Heart right ventricle (tissue), 16 donors: ENCODE results near the gene EFCC1. TPM values are rescaled to one million over a fixed set of nuclear protein-coding genes. Genes with fewer than 3 reads are reported as not detected.
A peak's percentile ranks its signal among the peaks of the same experiment; 100 is the strongest.

Experiments
- ATAC-seq, 8 donors: fragments of 200-7000 bp; cut with Tn5 transposase; one replicate each; pipeline ENCODE4 v1.9.1; 2020; ENCODE audit warnings: mild to moderate bottlenecking in 8 of 8, moderate library complexity in 8 of 8, moderate number of reproducible peaks in 1 of 8
- DNase-seq, 2 donors: peaks; one replicate each; pipeline ENCODE4 v3.0.0-alpha.2; 2020
- H3K27ac ChIP-seq, 10 donors: fragments of 200-600 bp; sonication (generic) in 2 of 10; one replicate each; pipeline versions ENCODE4 v1.5.0 to v1.8.0; 2020 to 2022; ENCODE audit warnings: mild to moderate bottlenecking in 3 of 10
- H3K27me3 ChIP-seq, 7 donors: fragments of 200-600 bp; one replicate each; pipeline ENCODE4 v1.8.0; 2021 to 2022; ENCODE audit warnings: mild to moderate bottlenecking in 2 of 7
- H3K36me3 ChIP-seq, 9 donors: fragments of 200-600 bp; sonication (generic) in 1 of 9; one replicate each; pipeline versions ENCODE4 v1.5.0 to v1.8.0; 2020 to 2022; ENCODE audit warnings: mild to moderate bottlenecking in 2 of 9
- H3K4me1 ChIP-seq, 9 donors: fragments of 200-600 bp; sonication (generic) in 1 of 9; one replicate each; pipeline versions ENCODE4 v1.5.0 to v1.8.0; 2020 to 2022; ENCODE audit warnings: mild to moderate bottlenecking in 4 of 9
- H3K4me3 ChIP-seq, 10 donors: fragments of 200-600 bp; sonication (generic) in 2 of 10; one replicate each; pipeline versions ENCODE4 v1.5.0 to v1.8.0; 2020 to 2022; ENCODE audit warnings: mild to moderate bottlenecking in 7 of 10, moderate library complexity in 2 of 10
- H3K9me3 ChIP-seq, 11 donors: fragments of 200-600 bp in 10 of 11; sonication (generic) in 2 of 11; one replicate each; pipeline versions ENCODE4 v1.5.0 to v1.8.0; 2013 to 2022; ENCODE audit warnings: mild to moderate bottlenecking in 2 of 11, control low read depth in 1 of 11, moderate library complexity in 1 of 11
- CTCF ChIP-seq, 9 donors: fragments of 200-600 bp; sonication (generic) in 2 of 9; IDR thresholded peaks; one replicate each; pipeline versions ENCODE4 v1.5.0 to v1.8.0; 2021 to 2022; ENCODE audit warnings: antibody characterized with exemption in 9 of 9, mild to moderate bottlenecking in 5 of 9, moderate library complexity in 1 of 9
- WGBS, 2 donors: extraction: QIAGEN DNeasy Blood & Tissue Kit; methylation state at CpG; one replicate each; pipeline ENCODE4 v1.1.7; 2013; ENCODE audit warnings: inconsistent platforms in 1 of 2; 5-methylcytosine and 5-hydroxymethylcytosine counted together
- intact Hi-C, 10 donors: fragments of 100-400 bp; cut with DNase I; formaldehyde crosslinking; loops; one replicate each; pipeline versions ENCODE4 v1.11.1 to v1.14.2; 2022
- polyA plus RNA-seq, 2 donors: library from polyadenylated mRNA; stranded (reverse); fragments of 200-250 nt; gene quantifications; one replicate each; pipeline ENCODE4 v1.2.3, GENCODE V29; 2013
- total RNA-seq, 10 donors: library from RNA; stranded (reverse); fragmentation: NEBNext Ultra II Directional in 3 of 10; extraction: Animal tissue kit (Norgen Biotek cat#: 25700) in 3 of 10; gene quantifications; one replicate each; pipeline versions ENCODE4 v1.2.1 to v1.2.4, GENCODE V29; 2021 to 2023
- donor health status: Arrhythmogenic right ventricular cardiomyopathy.
- donor health status: ischemic (EF 13 %, LVEDD 7.1; RV severe dilation, severe dysfunction).
- donor health status: healthy with polysubstance abuse.
- donor health status: DM: no; HTN: yes; CAD: no.
- donor health status: DM: no; HTN: no; CAD: no.
- donor health status: ischemic (EF 25% LVEDD 6.9; RV normal size, moderate dysfunction).
- donor health status: ischemic (EF 25% LVEDD 5.7; RV mildly dilated, moderate dysfunction).
- donor health status: healthy.
- donor health status: DM: yes; HTN: yes; CAD: no.
- donor health status: Ischemic cardiomyopathy.
- donor health status: ischemic (EF 35%, LVEDD 5.7; RV mildly dilated, moderate dysfunction).
- donor health status: nonischemic (EF 11% LVEDD 7.7; RV severe dilation, severe dysfunction).
- donor health status: DM: yes; HTN: yes; CAD: no.
- donor health status: PGD.
- donor health status: ischemic (EF 29% LVEDD 5.4; RV normal size, mild dysfunction).
- donor health status: nonischemic (EF 23%, LVEDD 6.1; RV moderate dilation, normal function).

Gene EFCC1
- total and polyA plus RNA-seq, 12 donors = 1.0 to 3.3 (median 2.1) TPM

- Histone ChIP-seq H3K4me3 (peak overlapping the region in 2 of 10 donors; percentile 9 to 80), H3K27ac (peak overlapping the region in 8 of 10 donors; percentile 38 to 78 (median 63)), H3K27me3 (peaks cover 0 to 54% (median 32%) of the 10 kb centered on the region in 7 donors), H3K4me1 (peaks cover 3 to 87% (median 60%) of the 10 kb centered on the region in 9 donors), H3K9me3 (no peaks in the 10 kb centered on the region), H3K36me3 (peaks cover 0 to 11% (median 0%) of the 10 kb centered on the region in 9 donors)
- TF ChIP-seq CTCF (IDR thresholded peaks at IDR 0.05) = no peak
- DNase-seq (no peak), ATAC-seq (no peak)
- intact Hi-C loops = loop anchor here in 2 of 10 donors (2.0 to 5.0 kb wide), 2 partner anchors 20 to 48 kb away; no protein-coding TSS in a partner anchor
- 62 to 68% methylated on average over 6 of the region's 6 CpGs for WGBS, 2 donors
Measured at GRCh38 chr3:129004639-129005295, 3.7 kb downstream of the EFCC1 start.

- Histone ChIP-seq H3K36me3 (peaks cover 0 to 11% (median 0%) of the 10 kb centered on the region in 9 donors), H3K4me1 (peaks cover 3 to 83% (median 55%) of the 10 kb centered on the region in 9 donors), H3K4me3 (peak overlapping the region in 1 of 10 donors; percentile 8), H3K9me3 (no peaks in the 10 kb centered on the region), H3K27me3 (peaks cover 0 to 49% (median 32%) of the 10 kb centered on the region in 7 donors), H3K27ac (peak overlapping the region in 9 of 10 donors; percentile 38 to 78 (median 58))
- 94 to 97% methylated on average over 4 of the region's 4 CpGs for WGBS, 2 donors
- TF ChIP-seq CTCF (IDR thresholded peaks at IDR 0.05) = no peak
- DNase-seq (peak in 1 of 2 donors; percentile 47), ATAC-seq (peak in 3 of 8 donors; percentile 24 to 46 (median 33))
- intact Hi-C loops = loop anchor here in 1 of 10 donors (2.0 kb wide), 1 partner anchor 19 kb away; no protein-coding TSS in a partner anchor
Measured at GRCh38 chr3:129005526-129006303, 4.6 kb downstream of the EFCC1 start.

GRCh38 chr3:129006864-129007263 is 5.8 kb downstream of the EFCC1 start:
- Histone ChIP-seq H3K36me3 (peaks cover 0 to 11% (median 0%) of the 10 kb centered on the region in 9 donors), H3K27ac (peak overlapping the region in 7 of 10 donors; percentile 1 to 78 (median 55)), H3K9me3 (no peaks in the 10 kb centered on the region), H3K4me1 (peaks cover 3 to 72% (median 43%) of the 10 kb centered on the region in 9 donors), H3K27me3 (peaks cover 0 to 37% (median 23%) of the 10 kb centered on the region in 7 donors), H3K4me3 (no peak overlapping the region)
- ATAC-seq (no peak), DNase-seq (no peak)
- intact Hi-C loops = no loop called here
- 85 to 89% methylated on average over 3 of the region's 3 CpGs for WGBS, 2 donors
- TF ChIP-seq CTCF (IDR thresholded peaks at IDR 0.05) = no peak

GRCh38 chr3:129007792-129008191 is 6.7 kb downstream of the EFCC1 start:
- Histone ChIP-seq H3K27ac (peak overlapping the region in 7 of 10 donors; percentile 1 to 78 (median 55)), H3K4me1 (peaks cover 3 to 64% (median 36%) of the 10 kb centered on the region in 9 donors), H3K27me3 (peaks cover 0 to 28% (median 14%) of the 10 kb centered on the region in 7 donors), H3K9me3 (no peaks in the 10 kb centered on the region), H3K4me3 (peak overlapping the region in 1 of 10 donors; percentile 2), H3K36me3 (peaks cover 0 to 11% (median 0%) of the 10 kb centered on the region in 9 donors)
- DNase-seq (no peak), ATAC-seq (peak in 3 of 8 donors; percentile 14 to 37 (median 31))
- 63 to 64% methylated on average over 2 of the region's 2 CpGs for WGBS, 2 donors
- intact Hi-C loops = no loop called here
- TF ChIP-seq CTCF (IDR thresholded peaks at IDR 0.05) = no peak
